ENCODE measurements around the gene DUSP16.

- TF ChIP-seq CTCF (IDR thresholded peaks at IDR 0.05; ENCODE audit: poor library complexity, severe bottlenecking) = peak; percentile 29
- peak; percentile 89 for TF ChIP-seq POLR2AphosphoS5 (IDR thresholded peaks at IDR 0.05)
- peak; percentile 54 for TF ChIP-seq MXI1 (conservative IDR thresholded peaks at IDR 0.05; ENCODE audit: poor library complexity, severe bottlenecking)
- TF ChIP-seq EP300 (conservative IDR thresholded peaks at IDR 0.05; ENCODE audit: poor library complexity, severe bottlenecking) = peak; percentile 65
- TF ChIP-seq TAF1 (IDR thresholded peaks at IDR 0.05; ENCODE audit: low read depth) = peak; percentile 76
These were observed 49.0 kb upstream of the DUSP16 start, which contains the start of gene CREBL2 for GRCh38 chr12:12611512-12612306.

Measured in neural cell (in vitro differentiated cells).